Activated CD4-positive, alpha-beta T cell treated with anti-CD3 and anti-CD28 coated beads for 1 hour (primary cell): ENCODE data around the gene IL17RE.

Source experiments
- DNase-seq: peaks from one replicate; pipeline ENCODE4 v3.0.0-alpha.2; 2020

Gene IL17RE

GRCh38 chr3:9909221-9910013 is 6.8 kb downstream of the IL17RE start:
- no peak for DNase-seq

GRCh38 chr3:9911863-9912262 is 9.2 kb downstream of the IL17RE start:
- no peak for DNase-seq

GRCh38 chr3:9912294-9912935 is 9.8 kb downstream of the IL17RE start:
- no peak for DNase-seq

GRCh38 chr3:9913601-9914000 is 11.0 kb downstream of the IL17RE start:
- DNase-seq, result no peak

- DNase-seq, result no peak
Observed at GRCh38 chr3:9914011-9914410, 11.4 kb downstream of the IL17RE start.

GRCh38 chr3:9914559-9915253 is 12.1 kb downstream of the IL17RE start:
- no peak for DNase-seq

- DNase-seq, result no peak
Observed at GRCh38 chr3:9915254-9916141, 12.8 kb downstream of the IL17RE start.

- DNase-seq, result no peak
Observed at GRCh38 chr3:9916346-9916733, 13.7 kb downstream of the IL17RE start.

- no peak for DNase-seq
Observed at GRCh38 chr3:9916734-9917680, 14.4 kb downstream of the IL17RE start, which contains the start of gene IL17RC. IL17RC (plus strand) TSS chr3:9917098; CDS start chr3:9917316, 218 bp downstream.

GRCh38 chr3:9917820-9918219 is 15.2 kb downstream of the IL17RE start:
- DNase-seq, result no peak

- DNase-seq, result no peak
Observed at GRCh38 chr3:9918261-9919038, 15.8 kb downstream of the IL17RE start.

GRCh38 chr3:9928158-9928557 is 25.5 kb downstream of the IL17RE start:
- DNase-seq, result no peak

GRCh38 chr3:9930804-9931418 is 28.3 kb downstream of the IL17RE start:
- DNase-seq, result no peak

- DNase-seq, result no peak
Observed at GRCh38 chr3:9932535-9932842, 29.8 kb downstream of the IL17RE start.

- DNase-seq, result peak; percentile 84
Observed at GRCh38 chr3:9932843-9933560, 30.4 kb downstream of the IL17RE start.

GRCh38 chr3:9933561-9934234 is 31.1 kb downstream of the IL17RE start, which contains the start of gene CRELD1:
CRELD1 (plus strand) TSS chr3:9933834; CDS start chr3:9934439, 605 bp downstream.
- peak; percentile 98 for DNase-seq

- no peak for DNase-seq
Observed at GRCh38 chr3:9934235-9934621, 31.6 kb downstream of the IL17RE start.

GRCh38 chr3:9934993-9935392 is 32.3 kb downstream of the IL17RE start:
- no peak for DNase-seq

- no peak for DNase-seq
Observed at GRCh38 chr3:9935966-9936510, 33.4 kb downstream of the IL17RE start.
